GM23338 (cell line): ENCODE data around the gene LRMDA. TPM values are rescaled to one million over a fixed set of nuclear protein-coding genes. Genes with fewer than 3 reads are reported as not detected.

Source experiments
- ATAC-seq: fragments of 200-7000 bp; cut with Tn5 transposase; 3 replicates; pipeline ENCODE4 v1.9.1; 2020
- DNase-seq: peaks from one replicate; pipeline ENCODE4 v3.0.0-alpha.2; 2015; ENCODE audit warnings: low spot score
- H2AFZ ChIP-seq: fragments of 200-600 bp; sonication (generic); 2 replicates; pipeline ENCODE4 v1.8.0; 2016; ENCODE audit warnings: antibody characterized with exemption, mild to moderate bottlenecking, moderate library complexity
- H3F3A ChIP-seq: fragments of 200-600 bp; sonication (generic); replicated peaks from 2 replicates; pipeline ENCODE4 v1.8.0; 2017; ENCODE audit warnings: antibody characterized with exemption, mixed run types, low read depth
- H3K27ac ChIP-seq: fragments of 200-600 bp; sonication (generic); 2 replicates; pipeline ENCODE4 v1.6.1; 2016; ENCODE audit warnings: low read depth
- H3K27me3 ChIP-seq: fragments of 200-600 bp; sonication (generic); 2 replicates; pipeline ENCODE4 v1.8.0; 2016; ENCODE audit warnings: mild to moderate bottlenecking, mixed run types, moderate library complexity; ENCODE audit not compliant: insufficient read depth
- H3K36me3 ChIP-seq: fragments of 200-600 bp; sonication (generic); 2 replicates; pipeline ENCODE4 v1.8.0; 2016; ENCODE audit warnings: mild to moderate bottlenecking; ENCODE audit not compliant: insufficient read depth
- H3K4me1 ChIP-seq: fragments of 200-600 bp; sonication (generic); 2 replicates; pipeline ENCODE4 v1.8.0; 2016; ENCODE audit warnings: mild to moderate bottlenecking, moderate library complexity; ENCODE audit not compliant: insufficient read depth
- H3K4me2 ChIP-seq: fragments of 200-600 bp; sonication (generic); 2 replicates; pipeline ENCODE4 v1.7.1; 2017; ENCODE audit warnings: mixed run types
- H3K4me3 ChIP-seq: fragments of 200-600 bp; sonication (generic); 2 replicates; pipeline ENCODE4 v1.6.1; 2016; ENCODE audit warnings: mixed run types
- H3K79me2 ChIP-seq: fragments of 200-600 bp; sonication (generic); replicated peaks from 2 replicates; pipeline ENCODE4 v1.8.0; 2017; ENCODE audit warnings: mild to moderate bottlenecking; ENCODE audit not compliant: insufficient read depth
- H3K9me2 ChIP-seq: fragments of 200-600 bp; sonication (generic); 2 replicates; pipeline ENCODE4 v1.8.0; 2017; ENCODE audit not compliant: insufficient read depth
- H4K20me1 ChIP-seq: fragments of 200-600 bp; sonication (generic); replicated peaks from 2 replicates; pipeline ENCODE4 v1.8.0; 2017; ENCODE audit warnings: mild to moderate bottlenecking; ENCODE audit not compliant: insufficient read depth
- H3K27ac Mint-ChIP-seq: 2 replicates; pipeline ENCODE4 v1.8.0; 2020; ENCODE audit warnings: inconsistent platforms, mild to moderate bottlenecking, moderate library complexity, mixed read lengths
- H3K27me3 Mint-ChIP-seq: 3 replicates; pipeline ENCODE4 v1.8.0; 2022; ENCODE audit warnings: low read depth, mild to moderate bottlenecking, moderate library complexity, mixed read lengths, inconsistent platforms; ENCODE audit not compliant: insufficient read depth, poor library complexity
- H3K36me3 Mint-ChIP-seq: 3 replicates; pipeline ENCODE4 v1.8.0; 2021; ENCODE audit warnings: low read depth, mild to moderate bottlenecking, inconsistent platforms, moderate library complexity, mixed read lengths
- H3K4me1 Mint-ChIP-seq: 3 replicates; pipeline ENCODE4 v1.8.0; 2020; ENCODE audit warnings: mild to moderate bottlenecking, inconsistent platforms, mixed read lengths
- H3K4me3 Mint-ChIP-seq: 3 replicates; pipeline ENCODE4 v1.8.0; 2021; ENCODE audit warnings: moderate library complexity, mild to moderate bottlenecking, inconsistent platforms, mixed read lengths
- H3K9me3 Mint-ChIP-seq: 3 replicates; pipeline ENCODE4 v1.8.0; 2020; ENCODE audit warnings: moderate library complexity, mild to moderate bottlenecking, inconsistent platforms, mixed read lengths
- EZH2 ChIP-seq: fragments of 200-600 bp; sonication (generic); IDR thresholded peaks from one replicate; pipeline ENCODE4 v1.8.0; 2017; ENCODE audit warnings: antibody characterized with exemption, mild to moderate bottlenecking, low read depth; ENCODE audit not compliant: unreplicated experiment
- EZH2phosphoT487 ChIP-seq: fragments of 200-600 bp; sonication (generic); IDR thresholded peaks from one replicate; pipeline ENCODE4 v1.8.1; 2018; ENCODE audit warnings: antibody characterized with exemption; ENCODE audit not compliant: unreplicated experiment
- NANOG ChIP-seq: IDR thresholded peaks from 2 replicates; pipeline ENCODE4 v1.6.1; 2016; ENCODE audit warnings: antibody characterized with exemption, borderline replicate concordance
- POLR2AphosphoS5 ChIP-seq: IDR thresholded peaks from 2 replicates; pipeline ENCODE4 v1.6.1; 2016; ENCODE audit warnings: antibody characterized with exemption, low read depth
- ZNF114 ChIP-seq: fragments of 250-450 bp; sonication (Bioruptor Pico); IDR thresholded peaks from 2 replicates; pipeline ENCODE4 v1.5.0; 2020; ENCODE audit warnings: mild to moderate bottlenecking, moderate library complexity
- polyA plus RNA-seq: library from polyadenylated mRNA; unstranded; fragments of >200 nt; fragmentation: Nextera tagmentation; extraction: Ambion mirVana; gene quantifications from 2 replicates; pipeline ENCODE4 v1.2.1, GENCODE V29; 2016
- total RNA-seq: library from RNA; depleted of rRNA; stranded (reverse); fragments of >200 nt; shearing (Covaris generic); gene quantifications from 2 replicates; pipeline ENCODE4 v1.2.3, GENCODE V29; 2014
- TF ChIP-seq, protein P1 (sequence below): fragments of 250-450 bp; sonication (Bioruptor Pico); IDR thresholded peaks from 2 replicates; pipeline ENCODE4 v1.5.0; 2020; ENCODE audit warnings: mild to moderate bottlenecking, moderate library complexity
- TF ChIP-seq, protein P2 (sequence below): IDR thresholded peaks from 2 replicates; pipeline ENCODE4 v1.6.1; 2016; ENCODE audit warnings: antibody characterized with exemption
- TF ChIP-seq, protein P3 (sequence below): IDR thresholded peaks from one replicate; pipeline ENCODE4 v1.6.1; 2018; ENCODE audit warnings: antibody characterized with exemption; ENCODE audit not compliant: unreplicated experiment
- TF ChIP-seq, protein P4 (sequence below), 2 experiments: fragments of 200-600 bp in 1 of 2; sonication (generic) in 1 of 2; conservative IDR thresholded peaks; 2 replicates each; pipeline versions ENCODE4 v1.5.1 to v1.6.1; 2016 to 2017; ENCODE audit warnings: antibody characterized with exemption in 2 of 2, low read depth in 2 of 2, mild to moderate bottlenecking in 2 of 2, moderate library complexity in 1 of 2

Gene LRMDA
- total and polyA plus RNA-seq, 2 experiments from 2014 or later, result 0.90 to 1.8 TPM

DNA sequence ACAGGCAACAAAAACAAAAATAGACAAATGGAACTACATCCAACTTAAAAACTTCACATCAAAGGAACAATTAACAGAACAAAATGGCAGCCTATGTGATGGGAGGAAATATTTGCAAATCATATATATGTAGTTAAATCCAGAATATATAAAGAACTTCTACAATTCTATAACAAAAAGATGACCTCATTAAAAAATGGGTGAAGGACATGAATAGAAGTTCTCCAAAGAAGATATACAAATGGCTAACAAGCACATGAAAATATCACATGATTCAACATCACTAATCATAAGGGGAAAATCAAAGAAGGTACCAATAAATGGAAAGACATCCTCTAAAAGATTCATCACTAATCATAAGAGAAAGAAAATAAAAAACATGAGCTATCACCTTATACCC lies 416.1 kb downstream of the LRMDA start (continued):
- TF ChIP-seq, protein P1, sequence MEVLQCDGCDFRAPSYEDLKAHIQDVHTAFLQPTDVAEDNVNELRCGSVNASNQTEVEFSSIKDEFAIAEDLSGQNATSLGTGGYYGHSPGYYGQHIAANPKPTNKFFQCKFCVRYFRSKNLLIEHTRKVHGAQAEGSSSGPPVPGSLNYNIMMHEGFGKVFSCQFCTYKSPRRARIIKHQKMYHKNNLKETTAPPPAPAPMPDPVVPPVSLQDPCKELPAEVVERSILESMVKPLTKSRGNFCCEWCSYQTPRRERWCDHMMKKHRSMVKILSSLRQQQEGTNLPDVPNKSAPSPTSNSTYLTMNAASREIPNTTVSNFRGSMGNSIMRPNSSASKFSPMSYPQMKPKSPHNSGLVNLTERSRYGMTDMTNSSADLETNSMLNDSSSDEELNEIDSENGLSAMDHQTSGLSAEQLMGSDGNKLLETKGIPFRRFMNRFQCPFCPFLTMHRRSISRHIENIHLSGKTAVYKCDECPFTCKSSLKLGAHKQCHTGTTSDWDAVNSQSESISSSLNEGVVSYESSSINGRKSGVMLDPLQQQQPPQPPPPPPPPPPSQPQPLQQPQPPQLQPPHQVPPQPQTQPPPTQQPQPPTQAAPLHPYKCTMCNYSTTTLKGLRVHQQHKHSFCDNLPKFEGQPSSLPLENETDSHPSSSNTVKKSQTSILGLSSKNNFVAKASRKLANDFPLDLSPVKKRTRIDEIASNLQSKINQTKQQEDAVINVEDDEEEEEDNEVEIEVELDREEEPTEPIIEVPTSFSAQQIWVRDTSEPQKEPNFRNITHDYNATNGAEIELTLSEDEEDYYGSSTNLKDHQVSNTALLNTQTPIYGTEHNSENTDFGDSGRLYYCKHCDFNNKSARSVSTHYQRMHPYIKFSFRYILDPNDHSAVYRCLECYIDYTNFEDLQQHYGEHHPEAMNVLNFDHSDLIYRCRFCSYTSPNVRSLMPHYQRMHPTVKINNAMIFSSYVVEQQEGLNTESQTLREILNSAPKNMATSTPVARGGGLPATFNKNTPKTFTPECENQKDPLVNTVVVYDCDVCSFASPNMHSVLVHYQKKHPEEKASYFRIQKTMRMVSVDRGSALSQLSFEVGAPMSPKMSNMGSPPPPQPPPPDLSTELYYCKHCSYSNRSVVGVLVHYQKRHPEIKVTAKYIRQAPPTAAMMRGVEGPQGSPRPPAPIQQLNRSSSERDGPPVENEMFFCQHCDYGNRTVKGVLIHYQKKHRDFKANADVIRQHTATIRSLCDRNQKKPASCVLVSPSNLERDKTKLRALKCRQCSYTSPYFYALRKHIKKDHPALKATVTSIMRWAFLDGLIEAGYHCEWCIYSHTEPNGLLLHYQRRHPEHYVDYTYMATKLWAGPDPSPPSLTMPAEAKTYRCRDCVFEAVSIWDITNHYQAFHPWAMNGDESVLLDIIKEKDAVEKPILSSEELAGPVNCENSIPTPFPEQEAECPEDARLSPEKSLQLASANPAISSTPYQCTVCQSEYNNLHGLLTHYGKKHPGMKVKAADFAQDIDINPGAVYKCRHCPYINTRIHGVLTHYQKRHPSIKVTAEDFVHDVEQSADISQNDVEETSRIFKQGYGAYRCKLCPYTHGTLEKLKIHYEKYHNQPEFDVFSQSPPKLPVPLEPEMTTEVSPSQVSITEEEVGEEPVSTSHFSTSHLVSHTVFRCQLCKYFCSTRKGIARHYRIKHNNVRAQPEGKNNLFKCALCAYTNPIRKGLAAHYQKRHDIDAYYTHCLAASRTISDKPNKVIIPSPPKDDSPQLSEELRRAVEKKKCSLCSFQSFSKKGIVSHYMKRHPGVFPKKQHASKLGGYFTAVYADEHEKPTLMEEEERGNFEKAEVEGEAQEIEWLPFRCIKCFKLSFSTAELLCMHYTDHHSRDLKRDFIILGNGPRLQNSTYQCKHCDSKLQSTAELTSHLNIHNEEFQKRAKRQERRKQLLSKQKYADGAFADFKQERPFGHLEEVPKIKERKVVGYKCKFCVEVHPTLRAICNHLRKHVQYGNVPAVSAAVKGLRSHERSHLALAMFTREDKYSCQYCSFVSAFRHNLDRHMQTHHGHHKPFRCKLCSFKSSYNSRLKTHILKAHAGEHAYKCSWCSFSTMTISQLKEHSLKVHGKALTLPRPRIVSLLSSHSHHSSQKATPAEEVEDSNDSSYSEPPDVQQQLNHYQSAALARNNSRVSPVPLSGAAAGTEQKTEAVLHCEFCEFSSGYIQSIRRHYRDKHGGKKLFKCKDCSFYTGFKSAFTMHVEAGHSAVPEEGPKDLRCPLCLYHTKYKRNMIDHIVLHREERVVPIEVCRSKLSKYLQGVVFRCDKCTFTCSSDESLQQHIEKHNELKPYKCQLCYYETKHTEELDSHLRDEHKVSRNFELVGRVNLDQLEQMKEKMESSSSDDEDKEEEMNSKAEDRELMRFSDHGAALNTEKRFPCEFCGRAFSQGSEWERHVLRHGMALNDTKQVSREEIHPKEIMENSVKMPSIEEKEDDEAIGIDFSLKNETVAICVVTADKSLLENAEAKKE, result no peak
- no peak for TF ChIP-seq NANOG
- TF ChIP-seq, protein P2, sequence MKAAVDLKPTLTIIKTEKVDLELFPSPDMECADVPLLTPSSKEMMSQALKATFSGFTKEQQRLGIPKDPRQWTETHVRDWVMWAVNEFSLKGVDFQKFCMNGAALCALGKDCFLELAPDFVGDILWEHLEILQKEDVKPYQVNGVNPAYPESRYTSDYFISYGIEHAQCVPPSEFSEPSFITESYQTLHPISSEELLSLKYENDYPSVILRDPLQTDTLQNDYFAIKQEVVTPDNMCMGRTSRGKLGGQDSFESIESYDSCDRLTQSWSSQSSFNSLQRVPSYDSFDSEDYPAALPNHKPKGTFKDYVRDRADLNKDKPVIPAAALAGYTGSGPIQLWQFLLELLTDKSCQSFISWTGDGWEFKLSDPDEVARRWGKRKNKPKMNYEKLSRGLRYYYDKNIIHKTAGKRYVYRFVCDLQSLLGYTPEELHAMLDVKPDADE, result no peak
- no peak for TF ChIP-seq EZH2
- no peak for TF ChIP-seq EZH2phosphoT487

DNA sequence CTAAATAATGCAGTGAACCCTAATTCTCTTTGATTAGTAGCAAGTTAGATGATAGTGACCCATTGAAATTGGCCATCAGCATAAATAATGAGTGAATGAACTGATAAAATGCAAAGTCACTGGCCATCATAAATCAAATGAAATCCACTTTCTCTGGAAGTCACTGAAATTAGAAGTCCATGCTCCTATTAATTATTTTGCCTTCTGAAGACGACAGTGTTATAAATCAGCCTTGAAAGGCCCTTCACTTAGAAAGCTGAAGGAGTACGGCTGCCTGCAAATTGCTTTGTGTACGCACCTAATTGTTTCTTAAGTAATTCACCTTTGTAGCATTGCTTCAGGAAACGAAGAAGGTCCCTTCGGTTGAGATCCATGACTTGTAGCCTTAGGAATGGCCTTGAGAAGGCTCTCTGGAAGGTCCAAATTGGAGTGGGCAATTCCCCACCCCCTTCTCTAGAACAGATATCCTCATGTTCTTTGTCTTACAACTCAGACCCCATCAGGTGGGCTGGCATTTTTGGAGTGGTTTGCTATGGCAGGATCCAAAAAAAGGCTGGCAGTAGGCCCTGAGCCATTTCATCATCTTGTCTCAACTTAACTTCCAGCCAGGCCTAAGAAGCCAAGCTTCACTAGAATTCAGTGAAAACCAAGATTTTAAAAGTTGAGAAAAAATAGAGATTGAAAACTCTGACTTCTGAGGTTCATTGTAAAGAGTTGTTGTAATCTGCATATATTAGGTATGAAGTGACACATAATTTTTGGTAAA lies 420.3 kb downstream of the LRMDA start:
- Histone ChIP-seq H3K27ac (no peak overlapping the region), H4K20me1 (no peaks in the 10 kb centered on the region), H2AFZ (peak overlapping the region; percentile 38; the same call in 1 of the 2 replicates), H3K27me3 (no peaks in the 10 kb centered on the region), H3K4me2 (no peak overlapping the region), H3K4me3 (no peak overlapping the region), H3K9me2 (peaks cover 10% of the 10 kb centered on the region), H3F3A (no peaks in the 10 kb centered on the region), H3K79me2 (no peaks in the 10 kb centered on the region), H3K4me1 (peaks cover 7% of the 10 kb centered on the region), H3K36me3 (no peaks in the 10 kb centered on the region)
- H3K9me3 Mint-ChIP-seq, result peaks cover 10% of the 10 kb centered on the region; the same call in 2 of the 3 replicates
- ATAC-seq, result no peak
- H3K4me1 Mint-ChIP-seq, result peaks cover under 1% of the 10 kb centered on the region; the same call in 2 of the 3 replicates
- H3K4me3 Mint-ChIP-seq, result no peak overlapping the region
- peak overlapping the region; percentile 70; the same call in 1 of the 2 replicates for H3K27ac Mint-ChIP-seq
- no peak for DNase-seq
- H3K27me3 Mint-ChIP-seq, result no peaks in the 10 kb centered on the region
- H3K36me3 Mint-ChIP-seq, result peaks cover 9% of the 10 kb centered on the region; the same call in 2 of the 3 replicates
- TF ChIP-seq ZNF114 (CRISPR knock-in tag), result no peak
- TF ChIP-seq, protein P3, sequence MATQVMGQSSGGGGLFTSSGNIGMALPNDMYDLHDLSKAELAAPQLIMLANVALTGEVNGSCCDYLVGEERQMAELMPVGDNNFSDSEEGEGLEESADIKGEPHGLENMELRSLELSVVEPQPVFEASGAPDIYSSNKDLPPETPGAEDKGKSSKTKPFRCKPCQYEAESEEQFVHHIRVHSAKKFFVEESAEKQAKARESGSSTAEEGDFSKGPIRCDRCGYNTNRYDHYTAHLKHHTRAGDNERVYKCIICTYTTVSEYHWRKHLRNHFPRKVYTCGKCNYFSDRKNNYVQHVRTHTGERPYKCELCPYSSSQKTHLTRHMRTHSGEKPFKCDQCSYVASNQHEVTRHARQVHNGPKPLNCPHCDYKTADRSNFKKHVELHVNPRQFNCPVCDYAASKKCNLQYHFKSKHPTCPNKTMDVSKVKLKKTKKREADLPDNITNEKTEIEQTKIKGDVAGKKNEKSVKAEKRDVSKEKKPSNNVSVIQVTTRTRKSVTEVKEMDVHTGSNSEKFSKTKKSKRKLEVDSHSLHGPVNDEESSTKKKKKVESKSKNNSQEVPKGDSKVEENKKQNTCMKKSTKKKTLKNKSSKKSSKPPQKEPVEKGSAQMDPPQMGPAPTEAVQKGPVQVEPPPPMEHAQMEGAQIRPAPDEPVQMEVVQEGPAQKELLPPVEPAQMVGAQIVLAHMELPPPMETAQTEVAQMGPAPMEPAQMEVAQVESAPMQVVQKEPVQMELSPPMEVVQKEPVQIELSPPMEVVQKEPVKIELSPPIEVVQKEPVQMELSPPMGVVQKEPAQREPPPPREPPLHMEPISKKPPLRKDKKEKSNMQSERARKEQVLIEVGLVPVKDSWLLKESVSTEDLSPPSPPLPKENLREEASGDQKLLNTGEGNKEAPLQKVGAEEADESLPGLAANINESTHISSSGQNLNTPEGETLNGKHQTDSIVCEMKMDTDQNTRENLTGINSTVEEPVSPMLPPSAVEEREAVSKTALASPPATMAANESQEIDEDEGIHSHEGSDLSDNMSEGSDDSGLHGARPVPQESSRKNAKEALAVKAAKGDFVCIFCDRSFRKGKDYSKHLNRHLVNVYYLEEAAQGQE, result no peak
- no peak for TF ChIP-seq POLR2AphosphoS5
- TF ChIP-seq, protein P2, result no peak
- TF ChIP-seq EZH2phosphoT487, result no peak
- TF ChIP-seq, protein P4, sequence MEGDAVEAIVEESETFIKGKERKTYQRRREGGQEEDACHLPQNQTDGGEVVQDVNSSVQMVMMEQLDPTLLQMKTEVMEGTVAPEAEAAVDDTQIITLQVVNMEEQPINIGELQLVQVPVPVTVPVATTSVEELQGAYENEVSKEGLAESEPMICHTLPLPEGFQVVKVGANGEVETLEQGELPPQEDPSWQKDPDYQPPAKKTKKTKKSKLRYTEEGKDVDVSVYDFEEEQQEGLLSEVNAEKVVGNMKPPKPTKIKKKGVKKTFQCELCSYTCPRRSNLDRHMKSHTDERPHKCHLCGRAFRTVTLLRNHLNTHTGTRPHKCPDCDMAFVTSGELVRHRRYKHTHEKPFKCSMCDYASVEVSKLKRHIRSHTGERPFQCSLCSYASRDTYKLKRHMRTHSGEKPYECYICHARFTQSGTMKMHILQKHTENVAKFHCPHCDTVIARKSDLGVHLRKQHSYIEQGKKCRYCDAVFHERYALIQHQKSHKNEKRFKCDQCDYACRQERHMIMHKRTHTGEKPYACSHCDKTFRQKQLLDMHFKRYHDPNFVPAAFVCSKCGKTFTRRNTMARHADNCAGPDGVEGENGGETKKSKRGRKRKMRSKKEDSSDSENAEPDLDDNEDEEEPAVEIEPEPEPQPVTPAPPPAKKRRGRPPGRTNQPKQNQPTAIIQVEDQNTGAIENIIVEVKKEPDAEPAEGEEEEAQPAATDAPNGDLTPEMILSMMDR (conservative IDR thresholded peaks at IDR 0.05; ENCODE audit: low read depth in 2 of 2), result no peak
- no peak for TF ChIP-seq EZH2
